Measurements from ENCODE around the gene NDOR1.

- TF ChIP-seq CTCF (IDR thresholded peaks at IDR 0.05) (no peak), POLR2A (IDR thresholded peaks at IDR 0.05) (no peak)
These were observed 22.5 kb downstream of the NDOR1 start for GRCh38 chr9:137227853-137228505.
